Stimulated activated CD4-positive, alpha-beta T cell treated with anti-CD3 and anti-CD28 coated beads, Interleukin-1b, Interleukin-23, amount 100 ng/mL, for 1 hour (primary cell): ENCODE data around the gene SMC6.

ENCODE experiments used
- DNase-seq, 2 donors: peaks; one replicate each; pipeline ENCODE4 v3.0.0-alpha.2; 2020; ENCODE audit warnings: low read depth in 2 of 2

SMC6 gene

GRCh38 chr2:17765398-17765797 lies 11.8 kb upstream of the SMC6 start:
- DNase-seq = no peak

GRCh38 chr2:17763641-17764333 lies 10.2 kb upstream of the SMC6 start:
- DNase-seq = no peak

- no peak for DNase-seq
These were observed 8.8 kb upstream of the SMC6 start for GRCh38 chr2:17762451-17762850.

- no peak for DNase-seq
These were observed 6.2 kb upstream of the SMC6 start for GRCh38 chr2:17759805-17760204.

GRCh38 chr2:17758118-17758517 lies 4.5 kb upstream of the SMC6 start:
- DNase-seq = no peak

- DNase-seq = no peak
These were observed 3.7 kb upstream of the SMC6 start for GRCh38 chr2:17757321-17757720.

GRCh38 chr2:17756668-17757067 lies 3.1 kb upstream of the SMC6 start:
- no peak for DNase-seq

GRCh38 chr2:17754773-17755425 lies 1.3 kb upstream of the SMC6 start:
- DNase-seq = no peak

GRCh38 chr2:17752892-17753802 lies 463 bp downstream of the SMC6 start:
- peak in 1 of 2 donors; percentile 8 for DNase-seq

- DNase-seq = no peak
These were observed 1.4 kb downstream of the SMC6 start for GRCh38 chr2:17752246-17752645.

- DNase-seq = no peak
These were observed 3.7 kb downstream of the SMC6 start for GRCh38 chr2:17749753-17750438.

GRCh38 chr2:17748745-17749144 lies 4.9 kb downstream of the SMC6 start:
- DNase-seq = no peak

- no peak for DNase-seq
These were observed 5.7 kb downstream of the SMC6 start for GRCh38 chr2:17747684-17748452.

GRCh38 chr2:17740203-17740602 lies 13.4 kb downstream of the SMC6 start:
- DNase-seq = no peak

- DNase-seq = no peak
These were observed 16.6 kb downstream of the SMC6 start for GRCh38 chr2:17736989-17737388.

- no peak for DNase-seq
These were observed 17.7 kb downstream of the SMC6 start for GRCh38 chr2:17735864-17736263.

- no peak for DNase-seq
These were observed 20.0 kb downstream of the SMC6 start for GRCh38 chr2:17733599-17733998.

GRCh38 chr2:17729880-17730279 lies 23.7 kb downstream of the SMC6 start:
- DNase-seq = no peak

- no peak for DNase-seq
These were observed 25.4 kb downstream of the SMC6 start for GRCh38 chr2:17728210-17728609.

- no peak for DNase-seq
These were observed 33.8 kb downstream of the SMC6 start for GRCh38 chr2:17719562-17720371.
